ENCODE measurements around the gene STH. TPM values are rescaled to one million over a fixed set of nuclear protein-coding genes. Genes with fewer than 3 reads are reported as not detected.
"Not testable (repeated sequence)": the region's sequence is repeated elsewhere in the genome, so short reads cannot be mapped to it uniquely, and the experiment has no call there.

The STH gene
- total RNA-seq, 2 donors from 2014 or later = not detected

DNA sequence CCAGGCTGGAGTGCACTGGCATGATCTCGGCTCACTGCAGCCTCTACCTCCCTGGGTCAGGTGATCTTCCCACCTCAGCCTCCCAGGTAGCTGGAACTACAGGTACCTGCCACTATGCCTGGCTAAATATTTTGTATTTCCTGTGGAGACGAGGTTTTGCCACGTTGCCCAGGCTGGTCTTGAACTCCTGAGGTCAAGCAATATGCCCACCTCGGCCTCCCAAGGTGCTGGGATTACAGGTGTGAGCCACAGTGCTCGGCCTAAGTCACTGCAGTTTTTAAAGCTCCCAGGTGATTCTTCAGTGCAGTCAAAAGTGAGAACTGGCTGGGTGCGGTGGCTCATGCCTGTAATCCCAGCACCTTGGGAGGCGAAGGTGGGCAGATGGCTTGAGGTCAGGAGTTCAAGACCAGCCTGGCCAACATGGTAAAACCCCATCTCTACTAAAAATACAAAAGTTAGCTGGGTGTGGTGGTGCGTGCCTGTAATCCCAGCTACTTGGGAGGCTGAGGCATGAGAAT lies 20.4 kb downstream of the STH start:
- intact Hi-C loops (cut with DNase I, micrococcal nuclease); DNase-seq; ATAC-seq: not testable (repeated sequence)

- intact Hi-C loops (cut with DNase I, micrococcal nuclease) = no loop called here
- ATAC-seq (peak; percentile 26), DNase-seq (peak in 1 of 2 donors; percentile 32)
Measured at GRCh38 chr17:46020023-46020761, 21.1 kb downstream of the STH start.

- intact Hi-C loops (cut with DNase I, micrococcal nuclease) = no loop called here
- no peak for DNase-seq
- no peak for ATAC-seq
Measured at GRCh38 chr17:46020998-46021397, 21.9 kb downstream of the STH start.

DNA sequence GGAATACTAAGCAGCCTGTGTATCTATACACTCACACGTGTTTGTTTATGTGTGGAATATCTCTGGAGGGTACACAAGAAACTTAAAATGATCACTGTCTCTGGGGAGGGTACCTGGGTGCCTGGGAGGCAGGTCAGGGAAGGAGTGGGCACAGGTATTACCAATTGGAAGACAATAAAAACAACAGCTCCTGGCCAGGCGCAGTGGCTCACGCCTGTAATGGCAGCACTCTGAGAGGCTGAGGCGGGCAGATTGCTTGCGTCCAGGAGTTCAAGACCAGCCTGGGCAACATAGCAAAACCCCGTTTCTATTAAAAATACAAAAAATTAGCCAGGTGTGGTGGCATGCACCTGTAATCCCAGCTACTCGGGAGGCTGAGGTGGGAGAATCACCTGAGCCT lies 24.3 kb downstream of the STH start:
- intact Hi-C loops (cut with DNase I, micrococcal nuclease); DNase-seq; ATAC-seq: not testable (repeated sequence)

GRCh38 chr17:46023783-46024388 lies 24.8 kb downstream of the STH start:
- DNase-seq (no peak), ATAC-seq (no peak)
- intact Hi-C loops (cut with DNase I, micrococcal nuclease) = no loop called here

GRCh38 chr17:46024590-46024989 lies 25.5 kb downstream of the STH start:
- ATAC-seq (no peak), DNase-seq (no peak)
- intact Hi-C loops (cut with DNase I, micrococcal nuclease) = no loop called here

GRCh38 chr17:46025060-46025459 lies 26.0 kb downstream of the STH start:
- DNase-seq (no peak), ATAC-seq (no peak)
- intact Hi-C loops (cut with DNase I, micrococcal nuclease) = no loop called here

- DNase-seq (no peak), ATAC-seq (peak; percentile 8)
- intact Hi-C loops (cut with DNase I, micrococcal nuclease) = no loop called here
Measured at GRCh38 chr17:46025510-46026165, 26.6 kb downstream of the STH start.

DNA sequence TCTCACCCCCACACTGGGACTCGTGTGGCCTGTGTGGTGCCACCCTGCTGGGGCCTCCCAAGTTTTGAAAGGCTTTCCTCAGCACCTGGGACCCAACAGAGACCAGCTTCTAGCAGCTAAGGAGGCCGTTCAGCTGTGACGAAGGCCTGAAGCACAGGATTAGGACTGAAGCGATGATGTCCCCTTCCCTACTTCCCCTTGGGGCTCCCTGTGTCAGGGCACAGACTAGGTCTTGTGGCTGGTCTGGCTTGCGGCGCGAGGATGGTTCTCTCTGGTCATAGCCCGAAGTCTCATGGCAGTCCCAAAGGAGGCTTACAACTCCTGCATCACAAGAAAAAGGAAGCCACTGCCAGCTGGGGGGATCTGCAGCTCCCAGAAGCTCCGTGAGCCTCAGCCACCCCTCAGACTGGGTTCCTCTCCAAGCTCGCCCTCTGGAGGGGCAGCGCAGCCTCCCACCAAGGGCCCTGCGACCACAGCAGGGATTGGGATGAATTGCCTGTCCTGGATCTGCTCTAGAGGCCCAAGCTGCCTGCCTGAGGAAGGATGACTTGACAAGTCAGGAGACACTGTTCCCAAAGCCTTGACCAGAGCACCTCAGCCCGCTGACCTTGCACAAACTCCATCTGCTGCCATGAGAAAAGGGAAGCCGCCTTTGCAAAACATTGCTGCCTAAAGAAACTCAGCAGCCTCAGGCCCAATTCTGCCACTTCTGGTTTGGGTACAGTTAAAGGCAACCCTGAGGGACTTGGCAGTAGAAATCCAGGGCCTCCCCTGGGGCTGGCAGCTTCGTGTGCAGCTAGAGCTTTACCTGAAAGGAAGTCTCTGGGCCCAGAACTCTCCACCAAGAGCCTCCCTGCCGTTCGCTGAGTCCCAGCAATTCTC lies 27.4 kb downstream of the STH start:
- DNase-seq (no peak), ATAC-seq (peak; percentile 20)
- intact Hi-C loops (cut with DNase I, micrococcal nuclease) = no loop called here

DNA sequence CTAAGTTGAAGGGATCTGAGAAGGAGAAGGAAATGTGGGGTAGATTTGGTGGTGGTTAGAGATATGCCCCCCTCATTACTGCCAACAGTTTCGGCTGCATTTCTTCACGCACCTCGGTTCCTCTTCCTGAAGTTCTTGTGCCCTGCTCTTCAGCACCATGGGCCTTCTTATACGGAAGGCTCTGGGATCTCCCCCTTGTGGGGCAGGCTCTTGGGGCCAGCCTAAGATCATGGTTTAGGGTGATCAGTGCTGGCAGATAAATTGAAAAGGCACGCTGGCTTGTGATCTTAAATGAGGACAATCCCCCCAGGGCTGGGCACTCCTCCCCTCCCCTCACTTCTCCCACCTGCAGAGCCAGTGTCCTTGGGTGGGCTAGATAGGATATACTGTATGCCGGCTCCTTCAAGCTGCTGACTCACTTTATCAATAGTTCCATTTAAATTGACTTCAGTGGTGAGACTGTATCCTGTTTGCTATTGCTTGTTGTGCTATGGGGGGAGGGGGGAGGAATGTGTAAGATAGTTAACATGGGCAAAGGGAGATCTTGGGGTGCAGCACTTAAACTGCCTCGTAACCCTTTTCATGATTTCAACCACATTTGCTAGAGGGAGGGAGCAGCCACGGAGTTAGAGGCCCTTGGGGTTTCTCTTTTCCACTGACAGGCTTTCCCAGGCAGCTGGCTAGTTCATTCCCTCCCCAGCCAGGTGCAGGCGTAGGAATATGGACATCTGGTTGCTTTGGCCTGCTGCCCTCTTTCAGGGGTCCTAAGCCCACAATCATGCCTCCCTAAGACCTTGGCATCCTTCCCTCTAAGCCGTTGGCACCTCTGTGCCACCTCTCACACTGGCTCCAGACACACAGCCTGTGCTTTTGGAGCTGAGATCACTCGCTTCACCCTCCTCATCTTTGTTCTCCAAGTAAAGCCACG lies 28.3 kb downstream of the STH start:
- ATAC-seq (no peak), DNase-seq (no peak)
- intact Hi-C loops (cut with DNase I, micrococcal nuclease) = no loop called here

- intact Hi-C loops (cut with DNase I, micrococcal nuclease) = no loop called here
- ATAC-seq (no peak), DNase-seq (no peak)
Measured at GRCh38 chr17:46027976-46028325, 28.9 kb downstream of the STH start.

DNA sequence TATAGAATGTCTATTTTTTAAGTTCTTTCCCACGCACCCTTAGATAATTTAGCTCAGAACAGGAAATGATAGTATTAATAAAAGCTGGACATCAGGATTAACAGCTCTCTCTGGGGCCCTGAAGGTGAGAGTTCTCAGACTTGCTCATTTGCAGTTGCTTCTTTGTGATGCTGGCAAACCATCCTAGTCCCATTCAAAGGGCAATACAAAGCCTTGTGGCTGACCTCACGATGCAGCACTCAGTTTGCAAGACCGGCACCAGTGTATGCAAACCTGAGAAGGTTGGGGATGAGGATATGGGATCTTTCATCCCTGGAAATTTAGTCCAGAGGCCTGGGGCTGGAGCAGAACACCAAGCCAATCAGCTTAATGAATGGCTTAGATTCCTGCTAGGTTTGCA lies 29.3 kb downstream of the STH start:
- no peak for DNase-seq
- intact Hi-C loops (cut with DNase I, micrococcal nuclease) = no loop called here
- ATAC-seq = no peak

- DNase-seq = no peak
- ATAC-seq = no peak
- intact Hi-C loops (cut with DNase I, micrococcal nuclease) = no loop called here
Measured at GRCh38 chr17:46028981-46029565, 30.0 kb downstream of the STH start.

- ATAC-seq = no peak
- intact Hi-C loops (cut with DNase I, micrococcal nuclease) = no loop called here
Measured at GRCh38 chr17:46029627-46030026, 30.6 kb downstream of the STH start.

GRCh38 chr17:46030752-46031151 lies 31.7 kb downstream of the STH start:
- no peak for DNase-seq

More at GRCh38 chr17:46029627-46030026, 30.6 kb downstream of the STH start:
- no peak for DNase-seq

DNA sequence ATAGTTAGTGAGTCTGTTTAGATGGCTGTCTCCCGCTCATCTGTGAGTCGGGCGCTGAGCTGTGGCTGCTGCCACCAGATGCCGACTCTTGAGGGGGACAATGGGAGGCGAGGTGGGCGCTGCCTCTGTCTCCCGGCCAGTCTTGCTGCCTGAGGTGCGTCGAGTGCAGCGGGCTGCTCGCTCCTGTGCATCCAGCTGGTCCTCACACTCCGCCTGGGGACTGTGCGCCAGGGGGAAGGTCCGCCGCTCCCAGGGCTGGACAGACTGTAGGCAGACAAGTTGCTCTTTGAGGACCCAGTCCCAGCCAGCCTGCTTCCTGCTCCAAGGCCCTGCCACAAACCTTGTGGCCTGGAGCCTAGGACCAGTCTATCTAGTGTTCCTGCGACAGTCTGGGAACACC lies 32.4 kb downstream of the STH start:
- ATAC-seq = peak; percentile 16
- intact Hi-C loops (cut with DNase I, micrococcal nuclease) = no loop called here
- DNase-seq = no peak

More at GRCh38 chr17:46030752-46031151, 31.7 kb downstream of the STH start:
- ATAC-seq = no peak
- intact Hi-C loops (cut with DNase I, micrococcal nuclease) = no loop called here

- intact Hi-C loops (cut with DNase I, micrococcal nuclease) = no loop called here
- no peak for ATAC-seq
Measured at GRCh38 chr17:46031920-46032319, 32.9 kb downstream of the STH start.

GRCh38 chr17:46032909-46033308 lies 33.9 kb downstream of the STH start:
- no peak for ATAC-seq
- no peak for DNase-seq
- intact Hi-C loops (cut with DNase I, micrococcal nuclease) = no loop called here

More at GRCh38 chr17:46031920-46032319, 32.9 kb downstream of the STH start:
- DNase-seq = no peak

Measured in left colon (tissue), 2 donors.